Epithelial cell of proximal tubule (primary cell): ENCODE data around the gene PLCL2. TPM values are rescaled to one million over a fixed set of nuclear protein-coding genes. Genes with fewer than 3 reads are reported as not detected.

Experiments
- DNase-seq: peaks from one replicate; pipeline ENCODE4 v3.0.0-alpha.2; 2011; ENCODE audit warnings: low read depth
- H3K4me3 ChIP-seq: 2 replicates; pipeline ENCODE4 v1.5.1; 2011; ENCODE audit warnings: low read depth, mild to moderate bottlenecking, low read length
- CTCF ChIP-seq: conservative IDR thresholded peaks from 2 replicates; pipeline ENCODE4 v1.5.1; 2012; ENCODE audit warnings: low read depth, mild to moderate bottlenecking, low read length
- total RNA-seq: library from RNA; depleted of rRNA; stranded (reverse); fragments of >200 nt; gene quantifications from 2 replicates; pipeline ENCODE4 v1.2.3, GENCODE V29; 2015

Gene PLCL2
- total RNA-seq, 1 donor from 2014 or later, result 3.5 TPM

GRCh38 chr3:17014709-17015108 is 130.0 kb downstream of the PLCL2 start:
- TF ChIP-seq CTCF, result no peak
- H3K4me3 ChIP-seq, result no peak overlapping the region
- no peak for DNase-seq

GRCh38 chr3:17021614-17022013 is 136.9 kb downstream of the PLCL2 start:
- DNase-seq, result no peak
- no peak overlapping the region for H3K4me3 ChIP-seq
- TF ChIP-seq CTCF, result no peak

GRCh38 chr3:17023006-17023664 is 138.4 kb downstream of the PLCL2 start:
- no peak overlapping the region for H3K4me3 ChIP-seq
- no peak for TF ChIP-seq CTCF
- DNase-seq, result peak; percentile 12

- TF ChIP-seq CTCF, result no peak
- no peak for DNase-seq
- H3K4me3 ChIP-seq, result no peak overlapping the region
These were observed 140.9 kb downstream of the PLCL2 start for GRCh38 chr3:17025594-17026139.

GRCh38 chr3:17027318-17027717 is 142.6 kb downstream of the PLCL2 start:
- no peak for TF ChIP-seq CTCF
- no peak overlapping the region for H3K4me3 ChIP-seq
- DNase-seq, result no peak

GRCh38 chr3:17028363-17028762 is 143.6 kb downstream of the PLCL2 start:
- H3K4me3 ChIP-seq, result no peak overlapping the region
- no peak for TF ChIP-seq CTCF
- DNase-seq, result no peak

GRCh38 chr3:17030438-17030837 is 145.7 kb downstream of the PLCL2 start:
- H3K4me3 ChIP-seq, result no peak overlapping the region
- TF ChIP-seq CTCF, result no peak
- no peak for DNase-seq
